ENCODE measurements around the gene CD4.

The CD4 gene

DNA sequence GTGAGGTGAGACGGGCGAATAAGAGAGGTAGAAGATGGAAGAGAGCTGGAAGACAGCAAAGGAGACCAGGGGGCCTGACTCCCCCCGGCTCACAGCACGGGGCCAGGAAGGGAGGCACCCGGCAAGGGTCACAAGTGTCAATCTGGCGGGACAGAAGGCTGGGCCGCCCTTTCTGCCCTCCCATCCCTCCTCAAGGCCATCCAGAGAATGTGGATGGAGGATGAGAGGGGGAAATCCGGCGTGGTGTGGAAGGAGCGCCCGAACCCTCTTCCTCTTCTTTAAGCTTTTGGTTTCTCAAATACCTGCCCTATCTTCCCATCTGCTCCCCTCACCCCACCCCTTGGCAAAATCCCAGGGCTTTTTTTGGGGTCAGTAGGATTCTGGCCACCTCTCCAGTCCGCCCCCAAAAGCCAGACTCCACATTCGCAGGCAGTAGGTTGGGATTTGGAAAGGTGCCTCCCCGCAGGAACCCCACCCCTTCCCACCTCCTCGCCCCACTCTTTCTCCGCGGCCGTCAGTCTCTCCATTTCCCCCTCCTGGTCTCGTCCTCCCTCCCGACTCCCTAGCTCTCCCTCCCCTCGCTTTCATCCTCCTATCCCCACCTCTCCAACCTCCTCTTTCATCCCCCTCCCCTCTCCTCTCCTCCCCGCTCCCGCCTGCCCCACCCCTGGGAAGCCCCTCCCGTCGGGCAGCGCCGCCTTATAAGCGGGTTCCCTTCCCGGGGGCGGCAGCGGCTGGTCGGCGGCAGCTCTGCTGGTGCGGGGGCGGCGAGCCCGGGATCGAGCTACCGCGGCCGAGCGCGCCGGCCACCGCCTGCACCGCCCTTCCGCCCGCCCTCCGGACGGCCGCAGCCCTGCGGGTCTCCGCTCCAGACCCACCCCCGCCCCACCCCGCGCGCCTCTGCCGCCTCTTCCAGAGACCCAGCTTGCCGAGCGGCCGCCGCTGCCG is 23.4 kb upstream of the CD4 start, which contains the start of gene PTMS:
TSS of gene PTMS (plus strand) at position 730 of the 948 bp plus-strand sequence. CDS start 343 bp downstream, outside the sequence.
- no peak for DNase-seq (ENCODE audit: low read depth)

DNA sequence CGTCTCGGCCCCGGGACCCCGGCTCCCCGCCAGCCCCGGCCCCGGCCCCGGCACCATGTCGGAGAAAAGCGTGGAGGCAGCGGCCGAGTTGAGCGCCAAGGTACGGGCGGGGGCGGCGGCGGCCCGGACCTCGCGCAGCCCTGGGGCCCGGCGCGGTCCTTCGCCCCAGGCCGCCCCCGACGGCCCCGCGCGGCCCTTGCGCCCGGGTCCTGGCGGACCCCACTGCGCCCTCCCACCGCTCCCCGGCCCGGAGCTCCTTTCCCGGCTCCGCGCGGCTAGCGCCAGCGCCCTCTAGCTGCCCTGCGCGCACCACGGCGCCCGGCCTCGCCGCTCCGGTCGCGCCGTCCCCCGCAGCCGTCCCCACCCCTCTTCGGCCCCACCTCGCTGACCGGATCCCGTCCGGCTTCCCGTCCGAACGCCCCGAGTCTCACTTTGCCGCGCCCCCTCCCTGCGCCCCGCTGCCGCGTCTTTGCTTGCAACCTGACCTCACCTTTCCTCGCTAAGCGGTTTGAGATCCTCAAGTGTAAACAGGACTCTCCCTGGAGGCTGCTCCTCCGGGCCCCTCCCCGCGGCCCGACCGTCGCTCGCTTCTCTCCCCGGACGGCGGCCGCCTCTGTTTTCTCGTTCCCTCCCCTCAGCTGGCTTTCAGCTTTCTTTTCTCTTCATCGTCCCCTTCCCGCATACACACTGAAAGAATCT is 22.5 kb upstream of the CD4 start:
- DNase-seq (ENCODE audit: low read depth) = no peak

DNA sequence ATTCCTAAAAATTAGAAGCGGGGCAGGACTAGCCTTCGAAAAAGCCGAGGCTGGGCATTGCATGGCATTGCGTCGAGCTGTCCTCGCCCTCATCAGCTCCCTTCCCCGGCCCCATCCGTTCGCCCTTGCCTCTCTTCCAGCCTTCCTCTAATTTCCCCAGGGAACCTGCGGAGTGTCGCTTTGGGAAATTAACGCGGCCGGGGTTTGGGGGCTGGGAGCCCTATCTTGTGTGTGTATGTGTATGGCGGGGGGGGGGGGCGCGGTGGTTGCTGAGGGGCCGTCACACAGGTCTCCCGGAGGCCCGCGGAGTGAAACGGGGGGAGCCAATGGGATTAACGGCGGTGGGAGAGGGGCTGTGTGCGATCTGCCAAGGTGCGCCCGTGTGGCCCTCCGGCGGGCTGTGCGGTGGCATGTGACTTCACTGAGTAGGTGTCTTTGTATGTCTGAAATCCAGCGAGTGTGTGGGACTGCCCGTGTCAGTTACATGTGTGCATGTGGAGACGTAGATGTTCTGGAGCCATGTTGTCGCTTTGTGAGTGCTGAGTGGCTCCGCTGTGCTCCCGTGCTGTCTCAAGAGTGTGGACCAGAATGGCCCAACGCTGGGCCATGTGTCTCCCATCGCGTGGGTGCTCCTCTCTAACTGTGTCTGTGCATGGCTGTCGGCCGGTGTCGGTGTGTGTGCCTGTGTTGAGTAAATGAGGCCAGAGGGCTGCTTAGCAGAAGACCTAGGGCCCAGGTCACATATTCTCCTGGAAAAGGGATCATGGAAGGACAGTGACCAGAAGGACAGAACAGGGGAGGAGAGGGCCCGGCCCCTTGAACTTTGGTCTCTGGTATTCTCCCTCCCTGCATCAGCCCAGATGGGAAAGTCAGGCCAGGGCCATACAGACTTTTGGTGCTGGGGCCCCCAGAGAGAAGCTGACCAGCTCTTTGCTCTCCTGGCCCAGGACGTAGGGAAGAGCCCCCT is 21.7 kb upstream of the CD4 start:
- no peak for DNase-seq (ENCODE audit: low read depth)

DNA sequence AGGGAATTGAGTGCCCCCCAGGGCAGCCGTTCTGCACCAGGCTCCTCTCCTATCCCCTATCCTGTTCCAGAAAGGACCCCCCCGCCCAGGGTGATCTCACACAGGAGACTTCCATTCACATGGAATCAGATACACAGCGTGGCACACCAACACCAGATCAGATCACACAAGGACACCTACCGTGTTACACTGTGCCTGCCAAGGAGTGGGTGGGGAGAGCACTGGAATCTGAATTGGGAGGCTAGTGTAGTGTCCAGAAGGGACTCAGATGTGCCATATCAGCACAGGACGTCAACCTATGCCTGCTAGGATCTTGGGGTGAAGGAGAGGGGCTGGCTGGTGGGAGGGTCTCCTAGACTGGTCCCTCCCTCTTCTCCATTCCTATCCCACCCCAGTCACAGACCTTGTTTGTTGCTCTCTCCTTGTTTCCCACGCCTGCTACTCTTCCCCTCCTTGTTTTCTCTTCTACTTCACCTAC is 20.9 kb upstream of the CD4 start:
- DNase-seq (ENCODE audit: low read depth) = no peak

DNA sequence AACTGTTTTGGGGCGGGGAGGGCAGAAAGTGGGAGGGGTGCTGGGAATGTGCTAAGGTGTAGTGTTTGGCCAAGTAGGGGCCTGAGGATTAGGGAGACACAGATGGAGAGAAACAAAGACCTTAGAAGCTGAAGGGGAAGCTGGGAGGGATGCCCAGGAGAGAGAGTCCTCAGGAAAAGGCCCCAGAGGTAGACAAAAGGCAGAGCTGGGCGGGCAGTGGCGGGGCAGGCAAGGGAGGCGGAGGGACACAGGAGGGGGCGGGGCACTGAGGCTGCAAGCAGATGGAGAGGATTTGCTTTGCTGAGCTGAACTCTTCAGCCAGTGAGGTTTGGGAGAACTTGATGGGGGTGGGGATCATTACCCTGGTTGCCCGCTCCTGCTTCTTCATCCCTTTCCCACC is 20.3 kb upstream of the CD4 start:
- DNase-seq (ENCODE audit: low read depth) = no peak

DNA sequence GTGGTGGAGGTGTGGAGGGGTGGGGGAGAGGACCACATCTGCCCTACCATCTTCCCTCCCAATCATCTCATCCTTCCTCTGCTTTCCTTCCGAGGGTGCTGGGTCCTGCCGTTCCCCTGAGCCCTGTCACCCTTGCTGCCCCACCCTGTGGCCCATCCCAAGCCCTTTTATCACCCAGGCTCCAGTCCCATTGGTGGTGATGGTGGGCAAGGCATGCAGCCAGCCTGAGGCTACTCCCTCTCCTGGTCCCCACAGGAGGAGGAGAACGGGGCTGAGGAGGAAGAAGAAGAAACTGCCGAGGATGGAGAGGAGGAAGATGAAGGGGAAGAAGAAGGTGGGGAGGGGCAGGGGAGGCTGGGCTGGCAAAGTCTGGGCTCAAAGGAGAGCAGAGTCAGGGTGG is 19.7 kb upstream of the CD4 start:
- no peak for DNase-seq (ENCODE audit: low read depth)

DNA sequence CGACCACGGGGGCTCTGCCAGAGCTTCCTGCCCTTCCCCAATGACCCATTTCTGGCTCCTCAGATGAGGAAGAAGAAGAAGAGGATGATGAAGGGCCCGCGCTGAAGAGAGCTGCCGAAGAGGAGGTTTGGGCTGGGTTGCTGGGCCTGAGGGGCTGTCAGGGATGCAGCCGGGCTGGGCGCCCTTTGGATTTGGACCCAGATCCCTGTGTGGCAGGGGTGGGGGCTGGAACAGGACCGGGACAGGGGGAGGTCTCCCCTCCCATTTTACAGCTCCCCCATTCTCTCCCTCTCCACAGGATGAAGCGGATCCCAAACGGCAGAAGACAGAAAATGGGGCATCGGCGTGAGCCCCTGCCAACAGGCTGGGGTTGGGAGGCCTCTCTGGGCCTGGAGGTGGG is 19.2 kb upstream of the CD4 start:
- DNase-seq (ENCODE audit: low read depth) = no peak

DNA sequence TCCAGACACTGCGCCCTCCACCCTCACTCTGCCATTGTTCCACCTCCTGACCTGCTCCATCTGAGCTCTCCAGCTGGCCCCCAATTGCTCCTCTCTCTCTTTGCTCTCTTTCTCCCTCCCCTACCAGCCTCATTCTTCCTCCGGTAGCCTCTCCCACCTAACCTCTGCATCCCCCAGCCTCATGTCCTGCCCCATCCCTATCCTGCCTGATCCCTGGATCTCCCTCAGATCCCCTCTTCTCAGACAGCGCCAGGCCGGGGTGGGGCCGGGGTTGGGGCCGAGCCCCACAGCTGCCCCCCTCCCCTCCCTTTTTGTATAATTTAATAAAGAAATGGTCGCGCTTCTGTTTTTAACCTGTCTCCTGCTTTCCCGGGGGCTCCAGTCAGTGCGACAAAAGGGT is 18.7 kb upstream of the CD4 start:
- DNase-seq (ENCODE audit: low read depth) = no peak

DNA sequence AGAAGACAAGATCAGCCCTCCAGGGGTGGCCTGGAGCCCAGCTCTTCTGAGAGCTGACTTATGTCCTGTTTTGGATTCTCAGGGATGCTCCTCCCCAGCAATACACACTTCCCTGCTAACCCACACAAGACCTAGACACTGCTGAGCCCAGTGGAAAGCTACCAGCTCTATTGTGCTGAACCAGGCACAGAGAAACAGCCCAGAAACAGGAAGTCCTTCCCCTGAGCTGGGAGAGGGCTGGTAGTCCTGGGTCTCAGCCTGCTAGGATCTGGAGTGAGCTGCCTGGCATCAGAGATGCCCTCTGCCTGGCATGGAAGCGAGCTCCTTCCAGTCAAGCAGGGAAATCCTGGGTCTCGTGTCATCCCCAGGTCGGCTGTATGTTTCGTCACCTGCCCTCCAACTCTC is 18.2 kb upstream of the CD4 start:
- no peak for DNase-seq (ENCODE audit: low read depth)

DNA sequence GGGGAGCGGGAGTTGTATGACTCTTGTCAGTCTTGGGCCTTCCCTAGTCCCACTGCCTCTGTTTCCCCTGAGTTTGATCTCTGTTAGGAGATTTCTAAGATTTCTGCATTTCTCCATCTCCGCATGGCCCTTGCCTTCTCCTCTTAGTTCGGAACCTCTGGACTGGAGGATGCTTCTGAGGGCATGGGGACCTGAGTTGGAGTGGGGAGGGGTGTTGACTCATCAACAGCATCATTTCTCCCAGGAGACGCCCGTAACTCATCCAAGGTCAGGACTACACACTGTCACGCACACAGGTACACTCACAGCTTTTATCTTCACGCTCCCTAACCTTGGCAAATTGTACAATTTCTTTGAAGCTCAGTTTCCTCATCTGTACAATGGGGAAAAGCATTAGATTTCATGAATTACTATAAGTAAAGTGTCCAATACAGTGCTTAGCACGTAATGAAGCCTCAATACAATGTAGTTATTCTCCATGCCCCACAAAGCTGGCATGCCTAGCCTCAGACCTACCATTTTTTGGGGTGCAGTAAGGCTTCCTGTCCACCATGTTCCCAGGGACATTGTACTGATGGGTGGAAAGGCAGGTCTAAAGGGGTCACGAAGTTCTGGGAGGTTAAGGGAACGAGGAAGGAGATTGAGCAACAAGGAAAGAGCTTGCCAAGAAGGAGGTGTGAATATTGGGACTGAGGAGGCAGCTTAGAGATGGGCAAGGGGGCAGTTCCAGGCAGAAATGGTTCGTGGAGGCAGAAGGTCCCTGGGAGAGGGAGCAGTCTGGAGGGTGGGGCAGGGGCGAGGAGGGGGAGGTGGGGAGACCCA is 17.6 kb upstream of the CD4 start:
- no peak for DNase-seq (ENCODE audit: low read depth)

DNA sequence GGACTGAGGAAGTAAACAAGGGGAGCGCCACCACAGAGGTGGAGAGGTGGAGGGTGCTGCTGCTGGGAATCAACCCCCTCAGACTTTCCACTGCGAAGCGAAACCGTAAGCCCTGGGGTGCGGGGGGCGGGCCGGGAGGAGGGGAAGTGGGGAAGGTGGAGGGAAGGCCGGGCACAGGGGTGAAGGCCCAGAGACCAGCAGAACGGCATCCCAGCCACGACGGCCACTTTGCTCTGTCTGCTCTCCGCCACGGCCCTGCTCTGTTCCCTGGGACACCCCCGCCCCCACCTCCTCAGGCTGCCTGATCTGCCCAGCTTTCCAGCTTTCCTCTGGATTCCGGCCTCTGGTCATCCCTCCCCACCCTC is 17.0 kb upstream of the CD4 start, which contains the start of gene LAG3:
TSS of gene LAG3 (plus strand) at position 190 of the 365 bp plus-strand sequence. CDS start 333 bp downstream, outside the sequence.
- DNase-seq (ENCODE audit: low read depth) = peak; percentile 59

DNA sequence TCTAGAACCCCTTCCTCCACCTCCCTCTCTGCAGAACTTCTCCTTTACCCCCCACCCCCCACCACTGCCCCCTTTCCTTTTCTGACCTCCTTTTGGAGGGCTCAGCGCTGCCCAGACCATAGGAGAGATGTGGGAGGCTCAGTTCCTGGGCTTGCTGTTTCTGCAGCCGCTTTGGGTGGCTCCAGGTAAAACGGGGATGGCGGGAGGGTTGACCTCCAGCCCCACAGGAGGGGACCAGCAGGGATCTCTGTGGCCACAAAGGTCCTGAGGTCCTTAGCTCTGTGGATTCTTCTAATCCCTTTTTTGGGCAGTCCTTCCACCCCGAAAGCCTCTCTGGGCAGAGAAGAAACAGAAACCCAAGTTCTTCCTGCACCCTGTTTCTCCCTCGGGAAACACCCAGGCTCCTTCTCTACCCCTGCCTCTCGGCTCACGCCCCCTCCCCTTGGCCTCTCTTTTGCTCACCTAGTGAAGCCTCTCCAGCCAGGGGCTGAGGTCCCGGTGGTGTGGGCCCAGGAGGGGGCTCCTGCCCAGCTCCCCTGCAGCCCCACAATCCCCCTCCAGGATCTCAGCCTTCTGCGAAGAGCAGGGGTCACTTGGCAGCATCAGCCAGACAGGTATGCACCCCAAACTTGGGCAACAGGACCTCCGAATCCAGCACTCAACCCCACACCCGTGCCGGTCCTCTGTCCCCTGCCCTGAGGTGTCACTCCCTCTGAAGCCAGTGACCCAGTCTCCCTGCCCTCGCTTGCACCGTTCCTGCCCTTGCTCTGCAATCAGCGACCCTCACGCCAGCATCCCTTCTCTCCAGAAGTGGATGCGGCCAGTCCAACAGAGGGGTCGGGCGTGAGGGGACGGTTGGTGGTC is 16.4 kb upstream of the CD4 start:
- DNase-seq (ENCODE audit: low read depth) = no peak

DNA sequence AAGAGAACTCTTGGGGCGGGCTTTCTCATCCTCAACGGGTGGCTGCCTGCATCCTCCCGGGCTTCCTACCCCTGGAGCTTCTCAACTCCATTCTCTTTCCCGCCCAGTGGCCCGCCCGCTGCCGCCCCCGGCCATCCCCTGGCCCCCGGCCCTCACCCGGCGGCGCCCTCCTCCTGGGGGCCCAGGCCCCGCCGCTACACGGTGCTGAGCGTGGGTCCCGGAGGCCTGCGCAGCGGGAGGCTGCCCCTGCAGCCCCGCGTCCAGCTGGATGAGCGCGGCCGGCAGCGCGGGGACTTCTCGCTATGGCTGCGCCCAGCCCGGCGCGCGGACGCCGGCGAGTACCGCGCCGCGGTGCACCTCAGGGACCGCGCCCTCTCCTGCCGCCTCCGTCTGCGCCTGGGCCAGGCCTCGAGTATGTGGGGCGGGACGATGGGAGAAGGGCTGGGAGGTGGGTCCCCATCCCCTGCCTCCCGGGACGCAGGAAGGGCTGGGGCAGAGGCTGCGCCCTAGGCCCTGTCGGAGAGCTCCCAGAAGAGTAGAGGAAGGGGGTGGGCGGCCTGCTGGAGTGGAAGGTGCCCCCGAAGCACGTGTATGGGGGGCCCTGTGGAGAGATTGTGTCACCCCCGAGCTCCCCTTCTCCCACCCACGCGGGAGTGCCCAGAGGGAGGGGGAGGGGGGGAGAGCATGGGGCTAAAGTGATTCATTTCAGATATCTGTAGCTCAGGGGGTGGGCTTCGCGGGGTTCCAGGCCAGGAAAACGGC is 15.6 kb upstream of the CD4 start:
- no peak for DNase-seq (ENCODE audit: low read depth)

DNA sequence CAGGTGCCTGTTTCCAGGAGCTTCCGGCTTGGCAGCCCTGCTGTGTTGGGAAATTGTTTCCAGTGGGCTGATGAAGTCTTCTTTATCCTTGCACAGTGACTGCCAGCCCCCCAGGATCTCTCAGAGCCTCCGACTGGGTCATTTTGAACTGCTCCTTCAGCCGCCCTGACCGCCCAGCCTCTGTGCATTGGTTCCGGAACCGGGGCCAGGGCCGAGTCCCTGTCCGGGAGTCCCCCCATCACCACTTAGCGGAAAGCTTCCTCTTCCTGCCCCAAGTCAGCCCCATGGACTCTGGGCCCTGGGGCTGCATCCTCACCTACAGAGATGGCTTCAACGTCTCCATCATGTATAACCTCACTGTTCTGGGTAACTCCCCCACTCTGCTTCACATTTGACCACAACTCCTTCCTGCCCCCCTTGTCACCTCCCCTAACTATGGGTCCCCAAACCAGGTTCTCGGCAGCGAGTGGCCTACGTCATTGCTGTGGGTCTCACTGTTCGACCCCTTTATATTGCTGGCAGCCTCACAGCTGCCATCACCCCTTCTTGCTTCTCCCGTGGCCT is 14.7 kb upstream of the CD4 start:
- no peak for DNase-seq (ENCODE audit: low read depth)

DNA sequence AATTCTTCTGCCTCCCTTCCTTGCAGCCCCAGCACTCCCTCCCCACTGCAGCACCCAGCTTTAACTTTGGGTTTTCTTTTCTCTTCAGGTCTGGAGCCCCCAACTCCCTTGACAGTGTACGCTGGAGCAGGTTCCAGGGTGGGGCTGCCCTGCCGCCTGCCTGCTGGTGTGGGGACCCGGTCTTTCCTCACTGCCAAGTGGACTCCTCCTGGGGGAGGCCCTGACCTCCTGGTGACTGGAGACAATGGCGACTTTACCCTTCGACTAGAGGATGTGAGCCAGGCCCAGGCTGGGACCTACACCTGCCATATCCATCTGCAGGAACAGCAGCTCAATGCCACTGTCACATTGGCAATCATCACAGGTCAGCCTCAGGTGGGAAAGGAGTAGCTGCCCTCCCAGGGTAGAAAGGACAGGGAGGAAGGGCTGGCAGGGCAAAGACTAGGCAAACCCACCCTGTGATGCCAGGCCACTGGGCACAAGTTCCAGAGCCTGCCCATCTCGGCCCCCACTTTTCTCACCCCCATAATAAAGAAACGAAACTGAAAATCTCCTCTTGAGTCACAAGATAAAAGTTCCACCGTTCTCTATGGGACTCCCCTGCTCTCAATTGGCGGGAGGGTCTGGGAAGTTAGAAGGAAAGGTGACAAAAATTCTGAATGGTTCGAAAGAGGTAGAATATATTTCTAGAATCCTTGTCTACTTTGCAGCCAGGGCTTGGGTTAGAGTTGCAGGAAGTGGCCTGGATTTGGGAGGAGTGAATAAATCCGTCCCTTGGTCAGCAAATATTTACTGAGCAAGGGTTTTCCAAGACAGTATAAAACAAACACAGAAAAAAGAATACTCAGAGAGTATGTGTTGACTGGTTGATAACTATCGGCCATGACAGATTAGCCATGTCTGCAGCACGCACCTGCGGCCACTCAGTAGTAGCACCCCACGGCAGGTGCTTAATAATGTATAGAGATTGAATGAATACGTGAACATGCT is 13.8 kb upstream of the CD4 start:
- DNase-seq (ENCODE audit: low read depth) = no peak

DNA sequence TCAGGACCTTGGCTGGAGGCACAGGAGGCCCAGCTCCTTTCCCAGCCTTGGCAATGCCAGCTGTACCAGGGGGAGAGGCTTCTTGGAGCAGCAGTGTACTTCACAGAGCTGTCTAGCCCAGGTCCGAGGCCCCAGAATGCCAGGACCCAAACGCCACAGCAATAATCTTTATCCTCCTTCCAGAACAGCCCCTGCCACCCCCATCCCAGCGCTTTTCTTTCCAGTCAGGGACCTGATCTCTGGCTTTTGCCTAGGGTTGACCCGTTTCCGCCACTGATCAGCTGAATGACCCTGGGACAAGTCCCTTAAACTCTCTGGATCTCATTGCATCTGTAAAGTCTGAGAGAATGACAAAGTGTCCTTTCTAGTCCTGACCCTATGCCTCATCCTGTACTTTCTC is 11.9 kb upstream of the CD4 start:
- no peak for DNase-seq (ENCODE audit: low read depth)

DNA sequence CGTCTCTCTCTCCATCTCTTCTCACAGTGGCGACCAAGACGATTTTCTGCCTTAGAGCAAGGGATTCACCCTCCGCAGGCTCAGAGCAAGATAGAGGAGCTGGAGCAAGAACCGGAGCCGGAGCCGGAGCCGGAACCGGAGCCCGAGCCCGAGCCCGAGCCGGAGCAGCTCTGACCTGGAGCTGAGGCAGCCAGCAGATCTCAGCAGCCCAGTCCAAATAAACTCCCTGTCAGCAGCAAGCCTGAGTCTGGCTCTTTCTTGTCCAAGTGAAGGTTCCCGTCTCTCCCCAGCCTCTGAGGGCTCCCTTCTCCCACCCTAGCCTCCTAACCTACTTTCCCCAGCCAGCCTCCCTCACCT is 11.1 kb upstream of the CD4 start:
- DNase-seq (ENCODE audit: low read depth) = no peak
